GM18520 (cell line): Measurements from ENCODE around the gene COL10A1.
A peak's percentile ranks its signal among the peaks of the same experiment; 100 is the strongest.

Experiments used
- ATAC-seq: cut with Tn5 transposase; IDR thresholded peaks from one replicate; pipeline ENCODE4 v1.9.1; 2021; ENCODE audit not compliant: unreplicated experiment

The COL10A1 gene

DNA sequence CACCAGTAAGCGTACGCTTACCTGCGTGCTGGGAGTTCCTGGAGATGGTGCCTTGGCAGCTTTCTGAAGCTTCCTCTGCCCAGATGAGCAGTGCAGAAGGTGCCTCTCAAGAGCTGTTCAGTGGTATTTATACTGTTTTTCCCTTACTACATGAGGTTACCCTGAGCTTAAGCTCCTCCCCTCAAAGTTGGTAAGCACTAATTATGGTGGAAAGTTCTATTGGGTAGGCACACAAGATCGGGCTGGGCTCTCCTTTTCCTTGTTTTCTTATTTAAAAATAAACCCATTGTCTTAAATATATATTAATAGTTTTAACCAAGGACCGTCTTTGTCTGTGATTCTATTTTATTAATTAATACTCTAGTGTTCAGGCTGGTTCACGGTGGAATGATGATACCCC is at the start of gene COL10A1:
TSS of gene COL10A1 (minus strand) at position 101 of the 400 bp plus-strand sequence. CDS start 640 bp downstream, outside the sequence.
- ATAC-seq: no peak

DNA sequence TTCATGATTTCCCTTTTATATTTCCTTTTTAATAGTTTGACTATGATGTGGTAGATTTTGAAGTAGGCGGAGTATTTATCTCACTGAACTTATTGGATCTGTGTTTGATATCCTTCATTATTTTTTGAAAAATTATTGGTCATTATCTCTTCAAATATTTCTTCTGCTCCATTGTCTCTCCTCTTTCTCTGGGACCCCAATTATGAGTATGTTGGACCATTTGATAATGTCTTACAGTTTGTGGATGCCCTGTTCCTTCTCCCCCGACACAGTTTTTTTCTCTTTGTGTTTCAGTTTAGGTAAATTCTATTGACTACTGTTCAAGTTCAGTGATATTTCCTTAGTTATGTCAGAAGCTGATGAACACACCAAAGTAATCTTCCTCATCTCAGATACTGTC is 49.4 kb upstream of the COL10A1 start:
- ATAC-seq: no peak

DNA sequence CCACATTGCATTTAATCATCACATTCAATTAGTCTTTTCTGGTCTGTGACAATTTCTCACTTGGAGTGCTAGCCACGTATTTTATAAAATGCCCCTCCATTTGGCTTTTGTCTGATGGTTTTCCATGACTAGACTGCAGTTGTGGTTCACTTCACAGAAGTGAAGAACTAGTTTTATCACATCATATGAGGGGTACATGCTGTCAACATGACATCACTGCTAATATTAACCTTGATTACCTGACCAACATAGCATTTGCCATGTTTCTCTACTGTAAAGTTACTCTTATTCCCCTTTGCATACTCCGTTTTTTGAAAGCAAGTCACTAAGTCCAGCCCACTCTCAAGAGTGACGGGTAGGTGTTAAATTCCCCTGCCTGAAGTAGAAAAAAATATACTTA is 48.0 kb upstream of the COL10A1 start:
- ATAC-seq: no peak

DNA sequence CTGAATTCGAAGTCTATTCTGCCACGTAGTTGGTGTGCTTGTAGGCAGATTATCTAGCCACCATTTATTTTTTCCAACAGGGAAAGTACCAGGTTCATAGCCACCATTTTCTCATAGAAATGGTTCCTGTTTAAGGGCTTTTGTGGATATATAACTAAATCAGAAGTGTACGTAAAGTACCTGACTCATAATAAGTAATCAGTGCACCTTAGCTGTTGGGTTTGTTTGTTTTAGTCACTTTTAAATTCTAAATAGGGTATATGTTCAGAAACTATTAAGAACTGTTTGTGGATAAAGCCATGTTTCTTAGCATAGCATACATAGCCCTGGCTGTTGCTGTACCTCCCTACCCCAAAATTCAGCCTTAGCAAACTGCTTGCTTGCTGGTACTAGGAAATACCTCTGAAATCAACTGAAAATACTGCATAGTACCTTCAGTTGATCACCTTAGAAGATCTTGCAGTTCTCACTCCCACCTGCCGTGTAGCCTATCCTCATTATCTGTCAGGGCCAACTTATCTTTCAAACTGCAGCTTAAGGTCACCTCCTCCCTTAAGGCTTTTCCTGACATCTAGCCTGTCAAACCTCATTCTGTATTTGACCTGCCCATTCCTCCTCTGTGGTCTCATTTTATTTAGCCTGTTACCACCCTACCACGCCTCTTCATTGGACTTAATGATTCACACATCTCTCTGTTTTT is 44.6 kb upstream of the COL10A1 start:
- ATAC-seq: no peak

DNA sequence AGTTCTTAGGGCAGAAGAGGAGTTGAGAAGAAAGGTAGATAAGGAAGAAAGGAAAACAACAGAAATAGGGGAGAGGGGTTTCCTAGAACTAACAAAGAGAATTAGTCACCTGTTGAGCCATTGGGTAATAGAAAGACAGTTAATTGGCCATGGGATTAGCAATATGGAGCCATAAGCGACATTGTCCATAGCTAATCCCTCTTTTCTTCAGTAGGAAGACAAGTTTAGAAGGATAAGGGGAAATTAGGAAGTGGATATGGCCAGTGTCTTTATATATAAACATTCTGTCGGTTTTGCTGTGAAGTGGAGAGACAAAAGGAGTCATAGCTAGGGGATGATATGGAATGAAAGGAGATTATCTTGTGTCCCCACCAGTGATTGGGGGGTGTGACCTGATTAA is 43.9 kb upstream of the COL10A1 start:
- no peak for ATAC-seq

DNA sequence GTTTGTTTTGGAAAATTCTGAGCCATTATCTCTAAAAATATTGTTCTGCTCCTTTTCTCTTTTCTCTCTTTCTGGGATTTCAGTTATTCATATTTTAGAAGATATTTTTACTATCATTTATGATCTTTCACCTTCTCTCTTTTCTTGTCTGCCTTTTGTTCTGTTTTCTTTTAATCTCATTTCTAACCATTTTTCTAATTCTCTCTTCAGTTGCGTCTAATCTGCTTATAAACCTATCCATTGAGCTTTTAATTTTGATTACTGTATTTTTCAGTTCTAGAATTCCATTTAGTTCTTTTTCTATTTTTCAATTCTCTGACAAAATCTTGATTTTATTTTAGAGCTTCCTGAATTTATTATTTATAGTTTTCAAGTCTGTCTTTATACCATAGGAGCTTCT is 42.2 kb upstream of the COL10A1 start:
- no peak for ATAC-seq

DNA sequence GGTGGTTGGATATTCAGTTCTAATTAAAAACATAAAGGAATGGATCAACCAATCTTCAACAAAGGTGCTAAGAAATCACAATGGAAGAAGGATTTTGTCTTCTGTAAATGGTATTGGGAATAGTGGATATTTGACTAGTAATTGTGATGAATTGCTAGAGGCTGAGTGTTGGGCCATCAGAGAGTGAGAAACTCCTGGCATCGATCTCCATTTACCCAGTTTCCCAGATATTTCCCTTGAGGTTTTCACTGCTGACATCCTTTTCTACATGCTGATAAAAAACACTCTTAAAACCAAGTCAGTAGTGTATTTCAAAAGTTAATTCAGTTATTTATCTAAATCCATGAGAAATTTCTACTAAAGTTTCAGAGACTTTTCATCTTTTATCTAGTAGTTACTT is 40.4 kb upstream of the COL10A1 start:
- ATAC-seq: no peak

DNA sequence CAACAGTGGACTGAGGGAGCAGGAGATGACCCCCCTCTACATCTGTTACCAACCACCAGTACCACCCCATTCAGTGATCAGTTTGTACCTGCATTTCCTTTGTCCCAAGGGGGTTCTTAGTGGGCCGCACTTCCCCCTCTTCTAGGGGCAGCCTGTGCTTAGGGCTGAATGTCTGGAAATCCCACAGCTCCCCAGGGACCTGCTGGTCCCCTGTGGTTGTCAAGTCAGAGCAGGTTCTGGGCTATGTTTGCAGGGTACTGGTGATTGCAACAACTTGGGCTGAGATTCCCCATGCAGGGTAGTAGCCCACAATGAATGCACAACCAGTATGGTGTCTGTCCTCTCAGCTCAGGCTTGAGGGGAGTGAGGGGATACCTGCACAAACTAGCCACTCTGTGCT is 39.7 kb upstream of the COL10A1 start:
- peak; percentile 67 for ATAC-seq

DNA sequence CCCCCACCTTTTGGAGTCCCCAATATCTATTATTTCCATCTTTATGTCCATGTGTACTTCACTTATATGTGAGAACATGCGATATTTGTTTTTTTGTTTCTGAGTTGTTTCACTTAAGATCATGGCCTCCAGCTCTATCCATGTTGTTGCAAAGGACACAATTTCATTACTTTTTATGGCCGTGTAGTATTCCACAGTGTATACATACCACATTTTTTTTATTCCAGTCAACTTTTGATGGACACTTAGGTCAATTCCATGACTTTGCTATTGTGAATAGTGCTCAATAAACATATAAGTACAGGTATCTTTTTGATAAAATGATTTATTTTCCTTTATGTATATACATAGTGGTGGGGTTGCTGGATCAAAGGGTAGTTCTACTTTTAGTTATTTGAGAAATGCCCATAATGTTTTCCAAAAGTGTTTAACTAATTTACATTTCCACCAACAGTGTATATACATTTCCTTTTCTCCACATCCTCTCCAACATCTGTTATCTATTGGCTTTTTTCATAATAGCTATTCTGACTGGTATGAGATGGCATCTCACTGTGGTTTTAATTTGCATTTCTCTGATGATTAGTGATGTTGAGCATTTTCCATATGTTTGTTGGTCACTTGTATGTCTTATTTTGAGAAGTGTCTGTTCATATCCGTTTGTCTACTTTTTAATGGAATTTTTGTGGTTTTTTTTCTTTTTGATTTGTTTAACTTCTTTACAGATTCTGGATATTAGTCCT is 34.0 kb upstream of the COL10A1 start:
- peak; percentile 62 for ATAC-seq

DNA sequence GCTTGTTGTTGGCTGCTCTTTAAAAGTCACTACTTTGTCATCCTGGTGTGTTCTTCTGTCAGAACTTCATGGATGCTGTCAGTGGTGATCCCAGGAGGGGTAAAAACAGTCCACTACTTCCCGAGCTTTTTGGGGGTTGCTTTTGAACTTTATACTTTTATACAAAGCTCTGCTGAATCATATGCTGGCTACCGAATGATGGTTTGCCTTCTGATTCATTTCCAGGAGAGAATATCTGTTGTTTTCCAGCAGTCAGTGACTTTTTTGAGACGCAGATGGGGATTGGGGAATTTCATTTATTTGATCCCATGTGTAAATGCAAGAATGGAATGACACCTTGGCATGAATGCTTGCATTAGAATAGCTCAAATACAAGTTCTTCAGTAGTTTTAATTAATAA is 32.7 kb upstream of the COL10A1 start:
- no peak for ATAC-seq

DNA sequence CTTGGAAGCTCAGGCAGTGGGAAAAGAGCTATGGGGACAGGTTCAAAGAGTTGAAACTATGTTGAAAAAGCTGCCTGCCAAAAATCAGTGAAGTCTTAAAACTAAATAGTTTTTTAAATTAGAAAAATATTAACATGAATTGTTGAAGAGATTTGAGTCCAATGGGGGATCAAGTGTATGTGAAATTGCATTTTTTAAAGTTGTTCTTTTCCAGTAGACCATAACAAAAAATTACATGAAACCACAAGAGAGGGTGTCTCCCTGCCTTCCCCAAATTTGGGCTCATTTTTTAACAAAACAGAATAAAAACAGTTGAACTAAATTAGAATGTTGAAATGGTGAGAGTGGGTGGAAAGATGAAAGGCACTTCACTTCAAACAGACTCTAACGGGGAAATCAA is 31.5 kb upstream of the COL10A1 start:
- ATAC-seq: no peak

DNA sequence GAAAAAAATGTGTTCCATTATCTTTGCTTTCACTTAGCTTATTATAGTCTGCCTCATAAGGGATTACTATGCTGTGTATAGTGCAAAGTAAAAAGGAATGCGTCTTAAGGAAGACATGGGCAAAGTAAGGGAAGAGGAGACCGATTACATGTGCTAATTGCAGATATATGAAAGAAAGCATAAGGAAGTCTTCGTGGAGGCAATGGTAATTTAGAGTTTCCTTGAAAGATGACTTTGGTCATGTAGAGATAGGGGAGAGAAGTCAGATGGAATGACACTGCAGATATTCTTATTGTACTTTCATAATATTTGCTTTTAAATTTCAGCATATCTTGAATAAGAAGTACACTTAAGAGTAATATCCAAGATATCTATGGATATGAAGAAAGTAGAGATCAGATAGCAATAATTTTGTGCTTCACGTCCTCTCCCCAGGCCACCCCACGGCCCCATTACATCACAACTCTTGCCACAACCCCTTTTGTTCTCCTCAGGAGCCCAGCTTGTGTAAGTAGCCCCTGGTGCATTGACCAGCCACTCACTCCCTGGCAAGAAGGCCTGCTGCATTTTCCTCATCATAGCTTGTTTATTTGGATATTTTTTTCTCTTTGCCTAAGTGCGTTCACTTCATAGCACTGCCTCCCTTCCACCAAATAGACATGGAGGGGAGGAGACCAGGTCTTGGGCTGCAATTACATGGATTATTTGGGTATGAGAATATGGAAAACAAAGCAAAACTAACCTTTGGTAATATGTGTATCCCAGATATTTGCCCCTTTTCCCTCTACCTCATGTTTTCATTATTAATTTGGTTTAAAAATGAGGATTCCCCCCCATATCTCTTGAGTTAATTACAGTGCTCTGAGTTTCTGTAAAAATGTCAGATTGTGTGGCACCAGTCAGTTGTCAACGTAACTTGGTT is 30.7 kb upstream of the COL10A1 start:
- ATAC-seq: no peak

DNA sequence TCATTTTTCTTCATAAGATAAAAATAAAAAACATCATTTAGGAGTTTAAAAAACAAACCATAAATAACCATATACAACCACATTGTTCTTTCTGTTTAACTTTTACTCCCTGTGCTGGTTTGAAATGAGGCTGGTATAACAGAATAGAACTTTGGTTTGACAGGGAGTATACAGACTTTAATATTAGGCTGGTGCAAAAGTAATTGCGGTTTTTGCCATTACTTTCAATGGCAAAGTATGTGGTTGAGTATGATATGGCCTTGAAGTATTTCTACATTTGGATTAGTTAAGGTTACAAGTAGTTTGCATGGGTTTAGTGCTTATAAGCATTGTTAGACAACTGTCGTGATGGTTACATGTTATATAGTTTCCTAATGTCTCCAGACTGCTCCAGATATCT is 29.0 kb upstream of the COL10A1 start:
- ATAC-seq: no peak

DNA sequence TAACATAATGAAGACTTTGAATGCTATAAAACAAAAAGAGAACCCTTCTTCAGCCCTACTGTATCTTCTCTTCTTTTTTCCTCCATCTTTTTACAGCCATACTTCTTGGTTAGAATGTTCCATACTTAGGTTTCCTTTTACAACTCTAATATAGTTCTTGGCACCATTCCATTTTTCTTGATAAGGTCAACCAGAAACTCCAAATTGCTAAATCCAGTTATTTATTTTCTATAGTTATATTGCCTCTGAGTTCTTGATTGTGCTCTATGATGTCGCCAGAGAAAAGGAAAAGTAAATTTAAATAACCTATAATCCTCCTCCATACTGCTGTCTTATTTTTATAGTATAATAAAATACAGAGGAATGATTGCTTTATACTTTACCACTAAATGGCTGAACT is 26.7 kb upstream of the COL10A1 start:
- ATAC-seq: no peak

DNA sequence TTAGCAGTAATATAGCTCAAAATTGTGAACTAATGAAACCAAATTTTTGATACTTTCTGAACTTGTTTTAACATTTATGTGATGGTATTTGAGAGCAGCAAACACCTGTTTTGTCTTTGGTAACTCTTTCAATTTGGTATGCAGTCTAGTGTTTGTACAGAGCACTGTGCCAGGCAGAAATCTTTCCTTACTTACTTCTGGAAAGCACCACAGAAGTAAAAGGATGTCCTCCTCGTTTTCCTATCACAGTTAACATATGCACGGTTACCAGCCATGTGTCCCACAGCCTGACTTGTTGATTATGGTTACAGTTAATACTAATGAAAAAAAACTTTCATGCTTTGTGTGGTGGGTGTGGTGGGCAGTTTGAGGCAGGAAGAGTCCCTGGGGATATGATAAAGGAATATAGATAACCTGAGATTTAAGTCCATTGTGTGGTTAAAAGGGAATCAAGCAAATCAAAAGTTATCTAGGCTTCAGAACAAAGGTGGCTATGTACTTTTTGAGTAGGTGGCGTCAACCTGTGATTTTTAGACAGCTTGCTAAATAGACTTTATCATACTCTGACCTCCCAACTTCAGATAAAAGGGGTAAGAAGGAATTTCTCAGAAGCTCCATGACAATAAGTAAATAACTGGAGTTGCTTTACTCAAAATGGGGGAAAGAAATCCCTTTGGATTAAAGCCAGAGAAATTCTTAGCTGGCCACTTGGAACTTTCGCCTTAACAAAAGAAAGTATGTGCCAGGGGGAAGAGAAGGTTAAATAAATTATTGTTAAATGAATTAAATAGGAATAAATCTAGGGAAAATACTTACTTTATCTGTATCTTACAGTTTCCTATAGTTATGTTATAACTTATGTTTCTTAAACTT is 20.1 kb upstream of the COL10A1 start:
- no peak for ATAC-seq

DNA sequence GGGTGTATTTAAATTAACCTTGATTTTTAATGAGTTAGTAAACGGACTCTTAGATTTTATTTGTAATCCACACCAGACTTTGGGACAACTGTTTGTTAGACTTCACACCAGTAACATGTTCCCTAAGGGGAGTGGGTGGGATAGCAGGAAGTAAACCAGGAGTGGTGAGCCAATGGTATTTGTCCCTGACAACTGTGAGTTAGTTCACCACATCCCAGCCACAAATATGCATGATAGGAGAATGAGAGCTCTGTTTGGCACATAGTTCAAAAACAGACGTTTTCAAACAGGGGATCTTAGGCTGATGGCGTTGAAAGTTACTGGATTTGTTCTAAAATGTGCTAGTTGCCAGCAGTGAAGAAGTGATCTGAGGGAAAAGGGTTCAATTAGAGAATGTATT is 18.7 kb upstream of the COL10A1 start:
- ATAC-seq: no peak

DNA sequence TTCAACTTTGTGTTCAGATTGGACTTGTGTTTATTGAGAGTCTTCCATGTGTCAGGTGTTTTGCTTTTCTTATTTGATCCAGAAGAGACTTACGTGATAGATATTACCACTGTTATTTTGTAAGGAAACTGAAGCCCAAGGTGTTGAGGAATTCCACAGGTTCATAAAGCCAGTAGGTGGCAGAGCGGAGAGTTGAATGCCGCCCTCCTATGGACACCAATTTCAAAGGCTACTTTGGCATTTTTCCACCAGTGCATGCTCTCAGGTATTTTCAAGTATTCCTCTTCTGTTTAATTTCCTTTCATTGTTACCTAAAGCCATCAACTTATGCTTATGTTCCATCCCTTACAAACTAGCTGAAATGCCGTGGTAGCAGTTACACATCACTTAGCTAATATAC is 14.0 kb upstream of the COL10A1 start:
- no peak for ATAC-seq

DNA sequence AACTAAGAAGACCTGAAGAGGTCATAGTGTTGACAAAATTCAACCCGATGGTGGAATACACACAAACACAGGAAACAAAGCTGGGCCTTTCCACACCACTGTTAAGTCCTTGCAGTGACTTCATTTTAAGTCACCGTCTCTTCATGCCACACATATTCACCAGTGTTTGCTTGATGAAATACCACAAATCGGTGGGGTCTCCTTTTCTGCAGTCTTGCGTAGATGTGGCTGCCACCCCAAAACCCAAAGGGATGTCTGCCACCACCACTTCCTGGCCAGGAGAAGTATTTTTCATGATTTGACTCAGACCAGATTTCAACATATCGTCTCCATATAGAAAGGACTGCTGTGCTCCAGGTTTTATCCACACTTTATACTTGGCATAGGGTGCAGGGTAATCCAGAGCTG is 11.0 kb upstream of the COL10A1 start:
- no peak for ATAC-seq

DNA sequence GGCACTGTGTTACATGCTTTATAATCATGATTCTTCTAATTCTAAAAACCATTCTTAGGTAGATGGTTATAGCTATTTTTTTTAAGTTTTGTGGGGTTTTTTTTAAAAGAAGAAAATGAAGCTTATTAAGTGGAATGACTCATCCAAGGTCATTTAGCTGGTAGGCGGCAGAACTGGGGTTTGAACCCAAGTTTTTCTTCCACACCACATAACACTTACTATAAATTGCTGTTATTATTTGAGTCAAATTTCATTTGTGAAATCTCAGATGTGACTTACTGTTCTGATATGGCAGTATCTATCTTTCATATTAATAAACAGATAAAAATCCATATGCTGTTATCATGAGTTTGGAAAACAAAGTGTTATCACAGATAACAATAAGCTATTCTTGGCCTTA is 10.4 kb upstream of the COL10A1 start:
- no peak for ATAC-seq

DNA sequence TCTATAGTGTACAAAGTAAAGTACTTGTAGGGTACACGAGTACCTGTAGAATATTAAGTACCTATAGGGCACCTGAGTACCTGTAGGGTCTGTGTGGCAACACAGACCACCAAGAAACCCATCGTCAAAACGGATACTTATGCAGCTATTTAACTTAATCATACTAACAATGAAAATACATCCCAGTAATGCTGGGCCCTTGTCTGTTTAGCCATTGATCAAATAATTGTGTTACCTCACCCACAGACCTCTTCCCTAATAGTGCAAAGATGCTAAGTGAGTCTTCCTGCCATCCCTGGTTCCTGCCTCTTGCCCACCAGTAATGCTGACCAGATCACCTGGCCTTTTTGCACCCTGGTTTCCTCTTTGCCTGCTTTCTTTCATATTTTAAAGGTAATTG is 7.5 kb upstream of the COL10A1 start:
- ATAC-seq: no peak
